ENCODE measurements around the gene EDAR.

Gene EDAR

GRCh38 chr2:108947271-108947907 lies 41.6 kb downstream of the EDAR start:
- in situ Hi-C loops (cut with MboI; ENCODE audit: low pct_unique_long_range_greater_than_20kb, low sequenced_read_pairs, unreplicated experiment) = no loop called here
- DNase-seq (ENCODE audit: low spot score) = no peak
- no peak for TF ChIP-seq CTCF (IDR thresholded peaks at IDR 0.05; ENCODE audit: extremely low read depth, insufficient read depth, missing control alignments)

GRCh38 chr2:108946442-108946841 lies 42.6 kb downstream of the EDAR start:
- no peak for DNase-seq (ENCODE audit: low spot score)
- in situ Hi-C loops (cut with MboI; ENCODE audit: low pct_unique_long_range_greater_than_20kb, low sequenced_read_pairs, unreplicated experiment) = no loop called here
- no peak for TF ChIP-seq CTCF (IDR thresholded peaks at IDR 0.05; ENCODE audit: extremely low read depth, insufficient read depth, missing control alignments)

DNA sequence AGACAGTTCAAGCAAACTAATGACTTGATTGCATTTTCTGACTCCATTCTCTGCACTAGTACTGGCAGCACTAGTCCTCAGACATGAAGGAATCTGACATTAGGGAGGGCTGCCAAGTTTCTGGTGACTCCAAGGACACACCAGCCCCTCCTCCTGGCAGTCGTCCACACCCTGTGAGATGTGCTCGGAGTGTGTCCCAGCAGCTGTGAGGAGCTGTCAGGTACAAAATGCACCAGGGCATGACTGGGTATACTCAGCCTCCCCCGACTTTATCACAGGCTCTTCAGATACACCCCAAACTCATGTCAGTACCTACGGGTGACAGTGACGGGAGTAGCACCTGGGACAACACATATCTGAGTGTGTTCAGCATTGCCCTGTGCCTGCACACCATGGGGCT lies 43.1 kb downstream of the EDAR start:
- no peak for DNase-seq (ENCODE audit: low spot score)
- in situ Hi-C loops (cut with MboI; ENCODE audit: low pct_unique_long_range_greater_than_20kb, low sequenced_read_pairs, unreplicated experiment) = no loop called here
- no peak for TF ChIP-seq CTCF (IDR thresholded peaks at IDR 0.05; ENCODE audit: extremely low read depth, insufficient read depth, missing control alignments)

GRCh38 chr2:108944601-108945331 lies 44.3 kb downstream of the EDAR start:
- no peak for TF ChIP-seq CTCF (IDR thresholded peaks at IDR 0.05; ENCODE audit: extremely low read depth, insufficient read depth, missing control alignments)
- in situ Hi-C loops (cut with MboI; ENCODE audit: low pct_unique_long_range_greater_than_20kb, low sequenced_read_pairs, unreplicated experiment) = no loop called here
- DNase-seq (ENCODE audit: low spot score) = no peak

DNA sequence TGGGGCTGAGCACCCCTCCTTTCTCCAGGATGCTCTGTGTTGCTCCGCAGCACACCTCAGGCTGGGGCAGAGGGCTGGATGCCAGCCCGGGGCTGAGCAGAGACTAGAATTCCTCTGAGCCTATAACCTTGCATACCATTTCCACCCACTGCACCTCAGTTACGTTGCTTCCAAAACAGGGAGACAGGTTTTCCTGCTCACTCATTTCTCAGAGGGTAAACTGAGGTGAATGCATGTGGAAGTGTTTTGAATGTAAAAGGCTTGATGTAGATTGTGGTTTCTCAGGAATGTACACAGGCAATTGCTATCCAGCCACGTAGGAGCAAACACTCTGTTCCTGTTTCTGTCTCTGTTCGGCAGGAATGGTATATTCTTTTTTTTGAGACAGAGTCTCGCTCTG lies 45.3 kb downstream of the EDAR start:
- in situ Hi-C loops (cut with MboI; ENCODE audit: low pct_unique_long_range_greater_than_20kb, low sequenced_read_pairs, unreplicated experiment) = no loop called here
- no peak for DNase-seq (ENCODE audit: low spot score)
- no peak for TF ChIP-seq CTCF (IDR thresholded peaks at IDR 0.05; ENCODE audit: extremely low read depth, insufficient read depth, missing control alignments)

DNA sequence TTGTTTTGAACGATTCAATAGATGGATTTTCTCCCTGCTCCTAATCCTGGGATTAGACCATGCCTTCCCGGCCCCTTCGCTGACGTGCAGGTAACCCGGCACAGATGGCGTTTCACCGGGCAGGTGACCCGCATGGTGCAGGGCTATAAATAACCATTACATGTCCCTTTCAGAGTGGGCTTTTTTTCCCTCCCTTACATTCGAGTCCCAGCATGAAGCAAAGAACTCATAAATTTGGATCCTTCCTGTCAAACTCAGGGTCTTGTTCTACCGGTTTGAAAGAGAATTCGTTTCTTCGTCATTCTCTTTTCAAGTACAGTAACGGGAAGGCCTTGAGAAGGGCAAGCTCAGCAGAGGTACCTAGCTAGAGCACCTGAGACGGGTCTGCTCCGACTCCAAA lies 46.1 kb downstream of the EDAR start:
- TF ChIP-seq CTCF (IDR thresholded peaks at IDR 0.05; ENCODE audit: extremely low read depth, insufficient read depth, missing control alignments) = no peak
- in situ Hi-C loops (cut with MboI; ENCODE audit: low pct_unique_long_range_greater_than_20kb, low sequenced_read_pairs, unreplicated experiment) = no loop called here
- DNase-seq (ENCODE audit: low spot score) = no peak
